Eye (tissue), 1 donor: Measurements from ENCODE around the gene BAZ1B.
A peak's percentile ranks its signal among the peaks of the same experiment; 100 is the strongest.
"Not testable (repeated sequence)": the region's sequence is repeated elsewhere in the genome, so short reads cannot be mapped to it uniquely, and the experiment has no call there.

Experiments
- DNase-seq: peaks from one replicate; pipeline ENCODE4 v3.0.0-alpha.2; 2015

The BAZ1B gene

GRCh38 chr7:73423519-73424488 is 98.3 kb downstream of the BAZ1B start:
- peak; percentile 76 for DNase-seq

GRCh38 chr7:73420610-73421009 is 101.5 kb downstream of the BAZ1B start:
- not testable (repeated sequence) for DNase-seq

DNA sequence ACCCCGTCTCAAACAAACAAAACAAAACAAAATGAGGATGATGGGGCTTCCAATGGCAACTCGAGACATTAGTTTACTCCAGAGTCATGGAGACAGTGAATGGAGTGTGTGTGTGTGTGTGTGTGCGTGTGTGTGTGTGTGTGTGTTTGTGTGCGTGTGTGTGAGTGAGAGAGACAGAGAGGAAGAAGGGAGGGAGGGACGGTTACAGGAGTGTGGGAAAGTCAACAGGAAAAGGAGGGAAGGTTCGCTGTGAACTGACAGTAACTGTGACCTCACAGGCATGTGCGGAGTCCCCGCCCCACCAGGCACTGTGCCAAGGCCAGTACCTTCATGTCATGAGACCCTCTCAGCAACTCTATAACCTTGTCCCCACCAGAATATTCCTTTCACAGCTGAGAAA is 102.1 kb downstream of the BAZ1B start:
- peak; percentile 54 for DNase-seq

GRCh38 chr7:73418113-73418703 is 103.9 kb downstream of the BAZ1B start:
- no peak for DNase-seq

- DNase-seq, result peak; percentile 61
Observed at GRCh38 chr7:73410541-73411131, 111.5 kb downstream of the BAZ1B start.

GRCh38 chr7:73404860-73405259 is 117.2 kb downstream of the BAZ1B start:
- DNase-seq, result not testable (repeated sequence)

DNA sequence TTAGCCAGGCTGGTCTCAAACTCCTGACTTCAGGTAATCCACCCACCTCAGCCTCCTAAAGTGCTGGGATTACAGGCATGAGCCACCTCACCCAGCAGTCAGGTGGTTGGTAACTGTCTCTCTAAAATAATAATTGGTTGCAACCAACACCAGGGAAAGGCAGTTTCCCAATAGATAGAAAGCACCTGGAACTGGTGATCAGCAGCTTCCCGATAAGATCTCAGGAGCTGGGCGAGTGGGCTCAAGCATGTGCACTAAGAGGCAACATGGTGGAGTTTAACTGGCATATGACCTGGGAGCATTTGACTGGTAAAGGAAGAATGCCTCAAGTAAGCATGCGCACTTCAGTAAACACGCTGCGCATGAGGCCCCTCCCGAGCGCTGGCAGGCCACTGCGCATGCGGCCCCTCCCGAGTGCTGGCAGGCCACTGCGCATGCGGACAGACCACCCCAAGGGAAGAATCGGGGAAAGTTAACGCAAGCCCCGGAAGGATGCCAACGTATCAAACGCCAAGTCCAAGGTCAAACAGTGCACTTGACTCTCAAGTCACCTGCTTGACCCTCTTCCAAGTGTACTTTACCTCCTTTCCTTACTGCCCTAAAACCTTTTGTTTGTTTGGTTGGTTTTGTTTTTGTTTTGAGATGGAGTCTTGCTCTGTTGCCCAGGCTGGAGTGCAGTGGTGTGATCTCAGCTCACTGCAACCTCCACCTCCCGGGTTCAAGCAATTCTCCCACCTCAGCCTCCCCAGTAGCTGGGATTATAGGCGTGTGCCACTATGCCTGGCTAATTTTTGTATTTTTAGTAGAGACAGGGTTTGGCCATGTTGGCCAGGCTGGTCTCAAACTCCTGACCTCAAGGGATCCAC is 122.7 kb downstream of the BAZ1B start:
- peak; percentile 90 for DNase-seq

DNA sequence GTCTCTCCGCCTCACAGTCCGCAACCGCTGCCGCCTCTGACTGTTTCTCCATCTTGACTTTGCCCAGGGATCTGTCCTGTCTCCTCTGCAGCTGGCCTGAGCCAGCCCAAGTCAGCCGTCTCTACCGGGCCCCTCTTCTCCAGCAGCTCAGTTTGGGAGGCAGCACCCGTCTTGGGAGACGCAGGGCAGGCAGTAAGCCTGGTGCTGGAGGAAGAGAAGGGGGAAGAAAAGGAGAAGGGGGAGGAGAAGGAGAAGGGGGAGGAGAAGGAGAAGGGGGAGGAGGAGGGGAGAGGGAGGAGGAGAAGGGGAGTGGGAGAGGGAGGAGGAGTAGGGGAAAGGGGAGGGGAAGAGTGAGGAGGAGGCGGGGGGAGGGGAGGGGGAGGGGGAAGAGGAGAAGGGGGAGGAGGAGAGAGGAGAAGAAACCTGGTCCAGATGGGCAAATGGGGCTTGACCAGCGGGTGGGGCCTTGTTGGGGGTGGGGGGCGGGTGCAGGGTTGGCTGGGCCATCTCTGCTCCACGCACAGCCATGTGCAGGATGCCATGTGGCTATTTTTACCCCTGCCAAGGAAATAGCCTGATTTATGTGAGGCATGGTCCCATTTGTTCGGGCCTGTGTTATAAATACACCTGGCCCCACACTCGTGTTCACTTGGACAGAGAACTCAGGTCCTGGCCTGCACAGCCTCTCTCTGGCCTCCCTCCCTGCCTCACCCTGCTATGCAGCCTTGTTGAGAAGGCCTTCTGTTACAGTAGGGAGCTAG is 124.4 kb downstream of the BAZ1B start:
- DNase-seq, result peak; percentile 86

DNA sequence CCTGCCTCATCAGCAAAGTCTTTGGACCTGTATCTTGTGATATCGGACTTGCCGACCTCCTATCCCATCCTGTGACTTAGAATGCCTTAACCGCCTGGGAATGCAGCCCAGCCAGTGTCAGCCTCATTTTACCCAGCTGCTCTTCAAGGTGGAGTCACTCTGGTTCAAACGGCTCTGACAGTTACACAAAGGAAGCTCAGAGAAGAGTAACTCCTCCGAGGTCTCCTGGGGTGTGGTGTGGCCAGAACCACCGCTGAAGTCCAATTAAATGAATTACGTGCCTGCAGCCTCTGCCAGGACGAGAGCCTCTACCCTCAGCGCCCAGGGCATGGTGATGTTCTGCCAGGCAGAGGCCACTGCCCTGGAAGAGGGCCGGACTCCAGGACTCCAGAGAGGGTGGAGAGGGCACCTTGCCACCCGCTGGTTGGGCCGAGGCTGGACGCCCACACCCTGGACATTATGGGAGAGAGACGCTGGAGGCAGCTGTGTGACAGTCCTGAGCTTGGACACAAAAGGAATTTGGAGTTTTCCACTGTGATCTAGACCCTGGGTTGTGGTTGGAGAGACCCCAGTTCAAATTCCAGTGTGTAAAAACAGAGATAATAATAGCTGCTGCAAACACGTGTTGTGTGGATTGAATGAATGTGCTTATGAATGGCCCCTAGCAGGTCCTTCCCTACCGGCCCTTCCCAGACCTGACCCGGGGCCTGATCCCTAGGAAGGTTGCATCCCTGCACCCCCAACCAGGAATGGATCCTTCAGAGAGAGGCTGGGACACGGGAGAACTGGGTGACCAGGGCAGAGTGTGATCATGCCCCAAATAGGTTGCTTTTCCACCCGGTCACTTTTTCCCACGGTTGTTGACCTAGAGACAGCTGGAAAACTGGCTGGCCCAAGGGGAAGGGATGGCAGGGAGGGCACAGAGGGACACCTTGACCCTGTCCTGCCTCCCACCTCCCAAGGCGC is 126.3 kb downstream of the BAZ1B start:
- no peak for DNase-seq

GRCh38 chr7:73394422-73394821 is 127.7 kb downstream of the BAZ1B start:
- DNase-seq, result no peak

DNA sequence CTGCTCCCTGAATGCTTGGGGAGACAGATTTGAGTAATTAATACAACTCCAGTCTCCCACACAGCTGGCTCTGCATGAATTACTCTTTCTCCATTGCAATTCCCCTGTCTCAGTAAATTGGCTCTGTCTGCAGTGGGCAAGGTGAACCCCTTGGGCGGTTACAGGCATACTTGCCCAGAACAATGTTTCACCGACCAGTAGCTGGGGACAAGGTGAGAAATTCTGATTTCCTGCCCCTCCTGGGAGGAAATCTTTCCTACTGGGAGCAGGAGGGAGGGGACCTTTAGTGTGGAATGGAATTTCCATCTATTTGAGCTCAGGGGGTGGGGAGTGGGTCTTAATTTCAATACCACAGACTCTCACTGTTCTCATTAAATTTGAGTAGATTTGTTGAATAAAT is 130.7 kb downstream of the BAZ1B start:
- DNase-seq, result no peak
